GM15510 (cell line): ENCODE measurements around the gene BRSK2.

Experiments used
- POLR2A ChIP-seq: IDR thresholded peaks from 3 replicates; pipeline ENCODE4 v1.6.1; 2011; ENCODE audit warnings: borderline replicate concordance; ENCODE audit not compliant: insufficient read length; ENCODE audit errors: extremely low read depth

Gene BRSK2

GRCh38 chr11:1389932-1390568 is at the start of gene BRSK2:
Gene BRSK2 (plus strand): TSS chr11:1389934. CDS start chr11:1390285, 351 bp downstream.
- no peak for TF ChIP-seq POLR2A

GRCh38 chr11:1340111-1340510 is 49.6 kb upstream of the BRSK2 start:
- TF ChIP-seq POLR2A, result no peak

- no peak for TF ChIP-seq POLR2A
Observed at GRCh38 chr11:1341928-1342524, 47.7 kb upstream of the BRSK2 start.

- no peak for TF ChIP-seq POLR2A
Observed at GRCh38 chr11:1342946-1343345, 46.8 kb upstream of the BRSK2 start.

- no peak for TF ChIP-seq POLR2A
Observed at GRCh38 chr11:1343391-1344055, 46.2 kb upstream of the BRSK2 start.

- TF ChIP-seq POLR2A, result no peak
Observed at GRCh38 chr11:1344056-1344635, 45.6 kb upstream of the BRSK2 start.

- no peak for TF ChIP-seq POLR2A
Observed at GRCh38 chr11:1345737-1346513, 43.8 kb upstream of the BRSK2 start.

- no peak for TF ChIP-seq POLR2A
Observed at GRCh38 chr11:1346669-1347390, 42.9 kb upstream of the BRSK2 start.

- TF ChIP-seq POLR2A, result no peak
Observed at GRCh38 chr11:1348146-1348795, 41.5 kb upstream of the BRSK2 start.

GRCh38 chr11:1348796-1349326 is 40.9 kb upstream of the BRSK2 start:
- TF ChIP-seq POLR2A, result no peak

- TF ChIP-seq POLR2A, result no peak
Observed at GRCh38 chr11:1349327-1350041, 40.2 kb upstream of the BRSK2 start.

GRCh38 chr11:1350086-1350725 is 39.5 kb upstream of the BRSK2 start:
- TF ChIP-seq POLR2A, result no peak
